Liver (tissue), 9 donors: ENCODE data around the gene LCN10. TPM values are rescaled to one million over a fixed set of nuclear protein-coding genes. Genes with fewer than 3 reads are reported as not detected.

ENCODE experiments used
- DNase-seq: peaks from one replicate; pipeline ENCODE4 v3.0.0-alpha.2; 2017; ENCODE audit warnings: low spot score
- H3K27ac ChIP-seq, 2 donors: one replicate each; pipeline ENCODE4 v1.7.0; 2013; ENCODE audit warnings: inconsistent platforms in 2 of 2, low read length in 2 of 2, control low read depth in 1 of 2, low read depth in 1 of 2, mild to moderate bottlenecking in 1 of 2
- H3K27me3 ChIP-seq, 4 donors: one replicate each; pipeline versions ENCODE4 v1.6.1 to v1.7.0; 2013; ENCODE audit warnings: low read length in 3 of 4, inconsistent platforms in 1 of 4, mild to moderate bottlenecking in 1 of 4, moderate library complexity in 1 of 4; ENCODE audit not compliant: control insufficient read depth in 4 of 4, insufficient read depth in 4 of 4
- H3K36me3 ChIP-seq, 4 donors: one replicate each; pipeline versions ENCODE4 v1.6.1 to v1.7.0; 2013; ENCODE audit warnings: low read length in 3 of 4, mild to moderate bottlenecking in 3 of 4, low read depth in 1 of 4, moderate library complexity in 1 of 4; ENCODE audit not compliant: control insufficient read depth in 4 of 4, insufficient read depth in 3 of 4
- H3K4me1 ChIP-seq, 4 donors: one replicate each; pipeline versions ENCODE4 v1.6.1 to v1.7.0; 2013; ENCODE audit warnings: low read length in 3 of 4, mild to moderate bottlenecking in 3 of 4, moderate library complexity in 1 of 4; ENCODE audit not compliant: control insufficient read depth in 4 of 4, insufficient read depth in 4 of 4
- H3K4me3 ChIP-seq, 3 donors: one replicate each; pipeline versions ENCODE4 v1.6.1 to v1.7.0; 2013; ENCODE audit warnings: low read length in 3 of 3, control low read depth in 1 of 3, low read depth in 1 of 3, mild to moderate bottlenecking in 1 of 3
- H3K9ac ChIP-seq, 2 donors: one replicate each; pipeline ENCODE4 v1.7.0; 2013; ENCODE audit warnings: low read length in 2 of 2, mild to moderate bottlenecking in 2 of 2, moderate library complexity in 2 of 2, control low read depth in 1 of 2, low read depth in 1 of 2
- H3K9me3 ChIP-seq, 4 donors: one replicate each; pipeline versions ENCODE4 v1.6.1 to v1.7.0; 2013; ENCODE audit warnings: low read length in 3 of 4; ENCODE audit not compliant: control insufficient read depth in 4 of 4
- ATF3 ChIP-seq: IDR thresholded peaks from 2 replicates; pipeline ENCODE4 v1.6.1; 2016; ENCODE audit warnings: antibody characterized with exemption
- CTCF ChIP-seq: fragments of 150-350 bp; IDR thresholded peaks from 2 replicates; pipeline ENCODE4 v1.5.1; 2017; ENCODE audit warnings: improper control_type of control experiment, low read depth, low read length; ENCODE audit not compliant: missing input control
- EGR1 ChIP-seq, 2 donors: IDR thresholded peaks; 2 replicates each; pipeline ENCODE4 v1.6.1; 2016 to 2018; ENCODE audit warnings: antibody characterized with exemption in 2 of 2, low read depth in 2 of 2
- FOXA1 ChIP-seq: IDR thresholded peaks from 2 replicates; pipeline ENCODE4 v1.6.1; 2016; ENCODE audit warnings: antibody characterized with exemption
- FOXA2 ChIP-seq: IDR thresholded peaks from 2 replicates; pipeline ENCODE4 v1.6.1; 2016; ENCODE audit warnings: antibody characterized with exemption
- GABPA ChIP-seq, 2 donors: IDR thresholded peaks in 1 of 2; conservative IDR thresholded peaks in 1 of 2; 2 replicates each; pipeline ENCODE4 v1.6.1; 2016; ENCODE audit warnings: antibody characterized with exemption in 2 of 2, mild to moderate bottlenecking in 1 of 2, moderate library complexity in 1 of 2
- HNF4A ChIP-seq, 2 donors: conservative IDR thresholded peaks; 2 replicates each; pipeline ENCODE4 v1.6.1; 2016; ENCODE audit warnings: antibody characterized with exemption in 2 of 2, mild to moderate bottlenecking in 2 of 2
- HNF4G ChIP-seq: IDR thresholded peaks from 2 replicates; pipeline ENCODE4 v1.6.1; 2016; ENCODE audit warnings: antibody characterized with exemption
- JUND ChIP-seq, 2 donors: IDR thresholded peaks; 2 replicates each; pipeline ENCODE4 v1.6.1; 2016; ENCODE audit warnings: antibody characterized with exemption in 2 of 2
- MAX ChIP-seq: IDR thresholded peaks from 2 replicates; pipeline ENCODE4 v1.6.1; 2016; ENCODE audit warnings: antibody characterized with exemption
- NR2F2 ChIP-seq: IDR thresholded peaks from 2 replicates; pipeline ENCODE4 v1.6.1; 2016; ENCODE audit warnings: antibody characterized with exemption
- RAD21 ChIP-seq, 2 donors: IDR thresholded peaks; 2 replicates each; pipeline ENCODE4 v1.6.1; 2016; ENCODE audit warnings: antibody characterized with exemption in 2 of 2, mild to moderate bottlenecking in 2 of 2
- REST ChIP-seq: IDR thresholded peaks from 2 replicates; pipeline ENCODE4 v1.6.1; 2016; ENCODE audit warnings: antibody characterized with exemption, mild to moderate bottlenecking
- RXRA ChIP-seq, 2 donors: IDR thresholded peaks; 2 replicates each; pipeline ENCODE4 v1.6.1; 2017 to 2018; ENCODE audit warnings: antibody characterized with exemption in 2 of 2, mild to moderate bottlenecking in 1 of 2
- SP1 ChIP-seq: IDR thresholded peaks from 2 replicates; pipeline ENCODE4 v1.6.1; 2018; ENCODE audit warnings: antibody characterized with exemption, mild to moderate bottlenecking
- TAF1 ChIP-seq: conservative IDR thresholded peaks from 2 replicates; pipeline ENCODE4 v1.6.1; 2016; ENCODE audit warnings: antibody characterized with exemption, mild to moderate bottlenecking
- YY1 ChIP-seq: IDR thresholded peaks from 2 replicates; pipeline ENCODE4 v1.6.1; 2016; ENCODE audit warnings: antibody characterized with exemption, mild to moderate bottlenecking
- ZBTB33 ChIP-seq: IDR thresholded peaks from 2 replicates; pipeline ENCODE4 v1.6.1; 2016; ENCODE audit warnings: antibody characterized with exemption
- WGBS: extraction: QIAGEN DNeasy Blood & Tissue Kit; methylation state at CpG from one replicate; pipeline ENCODE4 v1.1.7; 2013; 5-methylcytosine and 5-hydroxymethylcytosine counted together
- polyA plus RNA-seq, 2 donors: library from polyadenylated mRNA; stranded (reverse) in 1 of 2; unstranded in 1 of 2; fragments of 200-250 nt in 1 of 2; fragments of >200 nt in 1 of 2; fragmentation: Nextera tagmentation in 1 of 2; extraction: Ambion mirVana in 1 of 2; gene quantifications; one replicate each; pipeline versions ENCODE4 v1.2.1 to v1.2.3, GENCODE V29; 2013 to 2015
- total RNA-seq, 2 donors: library from RNA; depleted of rRNA; stranded (reverse); fragments of >200 nt; gene quantifications; one replicate each; pipeline ENCODE4 v1.2.3, GENCODE V29; 2014
- donor health status: healthy.
- donor health status: healthy.
- donor health status: healthy.
- donor health status: healthy.
- donor health status: healthy.

Gene LCN10
- total and polyA plus RNA-seq, 4 donors = 0.08 to 0.14 (median 0.11) TPM

- H3K9me3 ChIP-seq = no peaks in the 10 kb centered on the region
- H3K9ac ChIP-seq = no peak overlapping the region
- H3K4me1 ChIP-seq = no peaks in the 10 kb centered on the region
- no peak overlapping the region for H3K27ac ChIP-seq
- 85% methylated on average over 9 of the region's 9 CpGs for WGBS
- DNase-seq = no peak
- TF ChIP-seq YY1 (no peak), RAD21 (IDR thresholded peaks at IDR 0.05) (no peak), MAX (no peak), SP1 (no peak), GABPA (IDR thresholded peaks at IDR 0.05 in 1 of 2, conservative IDR thresholded peaks at IDR 0.05 in 1 of 2) (no peak), HNF4A (conservative IDR thresholded peaks at IDR 0.05) (no peak), ZBTB33 (no peak), CTCF (no peak), TAF1 (no peak), FOXA1 (no peak), RXRA (IDR thresholded peaks at IDR 0.05) (no peak), NR2F2 (no peak), HNF4G (no peak), FOXA2 (no peak), JUND (IDR thresholded peaks at IDR 0.05) (no peak)
- H3K36me3 ChIP-seq = no peaks in the 10 kb centered on the region
- no peaks in the 10 kb centered on the region for H3K27me3 ChIP-seq
- no peak overlapping the region for H3K4me3 ChIP-seq
Measured at GRCh38 chr9:136759001-136759400, 16.3 kb upstream of the LCN10 start.

GRCh38 chr9:136757751-136758140 lies 15.0 kb upstream of the LCN10 start:
- no peak for TF ChIP-seq SP1
- no peak for TF ChIP-seq JUND (IDR thresholded peaks at IDR 0.05)
- no peak for TF ChIP-seq ZBTB33
- TF ChIP-seq RXRA (IDR thresholded peaks at IDR 0.05) = no peak
- no peak for TF ChIP-seq REST
- no peak for TF ChIP-seq ATF3
- TF ChIP-seq FOXA2 = no peak
- no peak for TF ChIP-seq CTCF
- no peak for TF ChIP-seq YY1
- no peak for TF ChIP-seq TAF1
- TF ChIP-seq HNF4A (conservative IDR thresholded peaks at IDR 0.05) = no peak
- TF ChIP-seq MAX = no peak
- TF ChIP-seq NR2F2 = no peak
- no peak for TF ChIP-seq HNF4G
- no peak for TF ChIP-seq EGR1 (IDR thresholded peaks at IDR 0.05; ENCODE audit: low read depth in 2 of 2)
- no peak for TF ChIP-seq FOXA1
- TF ChIP-seq GABPA (IDR thresholded peaks at IDR 0.05 in 1 of 2, conservative IDR thresholded peaks at IDR 0.05 in 1 of 2) = no peak
- TF ChIP-seq RAD21 (IDR thresholded peaks at IDR 0.05) = no peak
- H3K4me3 ChIP-seq = no peak overlapping the region
- whole genome bisulfite sequencing = 92% methylated on average over 20 of the region's 20 CpGs
- no peaks in the 10 kb centered on the region for H3K9me3 ChIP-seq
- H3K36me3 ChIP-seq = no peaks in the 10 kb centered on the region
- H3K9ac ChIP-seq = no peak overlapping the region
- no peak overlapping the region for H3K27ac ChIP-seq
- H3K4me1 ChIP-seq = no peaks in the 10 kb centered on the region
- DNase-seq = no peak
- no peaks in the 10 kb centered on the region for H3K27me3 ChIP-seq
